Measurements from ENCODE around the gene CCDC124. TPM values are rescaled to one million over a fixed set of nuclear protein-coding genes. Genes with fewer than 3 reads are reported as not detected.

The CCDC124 gene
- total and polyA plus RNA-seq, 7 donors, result 52.8 to 126 (median 84.2) TPM

- Histone ChIP-seq H3K27ac (no peak overlapping the region), H3K9me3 (no peaks in the 10 kb centered on the region), H3K36me3 (no peaks in the 10 kb centered on the region), H3K4me3 (no peak overlapping the region), H3K27me3 (peaks cover 13 to 65% (median 36%) of the 10 kb centered on the region in 3 donors), H3K4me1 (peaks cover 0 to 7% (median 0%) of the 10 kb centered on the region in 4 donors)
- WGBS, 2 donors, result 65 to 66% methylated on average over 13 of the region's 13 CpGs
- TF ChIP-seq CTCF (IDR thresholded peaks at IDR 0.05), result no peak
- DNase-seq, result no peak
- intact Hi-C loops (cut with DNase I), result no loop called here
These were observed 31.3 kb downstream of the CCDC124 start for GRCh38 chr19:17963936-17964691.

GRCh38 chr19:17965370-17966128 is 32.7 kb downstream of the CCDC124 start:
- Histone ChIP-seq H3K27ac (no peak overlapping the region), H3K36me3 (no peaks in the 10 kb centered on the region), H3K27me3 (peaks cover 13 to 67% (median 36%) of the 10 kb centered on the region in 3 donors), H3K4me3 (no peak overlapping the region), H3K9me3 (no peaks in the 10 kb centered on the region), H3K4me1 (peaks cover 0 to 7% (median 0%) of the 10 kb centered on the region in 4 donors)
- TF ChIP-seq CTCF (IDR thresholded peaks at IDR 0.05), result no peak
- TF ChIP-seq POLR2A (IDR thresholded peaks at IDR 0.05), result no peak
- no peak for TF ChIP-seq POLR2AphosphoS5 (IDR thresholded peaks at IDR 0.05)
- TF ChIP-seq EP300 (IDR thresholded peaks at IDR 0.05), result no peak
- no peak for DNase-seq
- WGBS, 2 donors, result 41 to 67% methylated on average over 11 of the region's 11 CpGs
- intact Hi-C loops (cut with DNase I), result no loop called here

- no peaks in the 10 kb centered on the region for H3K36me3 ChIP-seq
- H3K27me3 ChIP-seq, result peaks cover 13 to 67% (median 36%) of the 10 kb centered on the region in 3 donors
- WGBS, 2 donors, result 57 to 63% methylated on average over 2 of the region's 2 CpGs
- no peak for DNase-seq
- no peak overlapping the region for H3K4me3 ChIP-seq
- intact Hi-C loops (cut with DNase I), result no loop called here
- TF ChIP-seq EP300 (IDR thresholded peaks at IDR 0.05), result no peak
- no peak for TF ChIP-seq POLR2A (IDR thresholded peaks at IDR 0.05)
- no peak for TF ChIP-seq CTCF (IDR thresholded peaks at IDR 0.05)
- TF ChIP-seq POLR2AphosphoS5 (IDR thresholded peaks at IDR 0.05), result no peak
- peaks cover 0 to 7% (median 0%) of the 10 kb centered on the region in 4 donors for H3K4me1 ChIP-seq
- no peaks in the 10 kb centered on the region for H3K9me3 ChIP-seq
- no peak overlapping the region for H3K27ac ChIP-seq
These were observed 33.3 kb downstream of the CCDC124 start for GRCh38 chr19:17966129-17966483.

GRCh38 chr19:17966550-17967256 is 33.9 kb downstream of the CCDC124 start, which contains the start of gene KCNN1:
Gene KCNN1 (plus strand): TSS chr19:17967107. CDS start chr19:17973889, 6,782 bp downstream.
- TF ChIP-seq POLR2AphosphoS5 (IDR thresholded peaks at IDR 0.05) (no peak), CTCF (IDR thresholded peaks at IDR 0.05) (no peak), POLR2A (IDR thresholded peaks at IDR 0.05) (no peak), EP300 (IDR thresholded peaks at IDR 0.05) (no peak)
- H3K27me3 ChIP-seq, result peaks cover 13 to 65% (median 36%) of the 10 kb centered on the region in 3 donors
- intact Hi-C loops (cut with DNase I), result no loop called here
- H3K9me3 ChIP-seq, result no peaks in the 10 kb centered on the region
- 7 to 8% methylated on average over 59 of the region's 59 CpGs for WGBS, 2 donors
- no peak for DNase-seq
- peak within 1 kb of the TSS in 2 of 4 donors; percentile 10 to 28 for H3K4me3 ChIP-seq
- no peak within 1 kb of the TSS for H3K27ac ChIP-seq
- H3K4me1 ChIP-seq, result peaks cover 0 to 7% (median 0%) of the 10 kb centered on the region in 4 donors
- H3K36me3 ChIP-seq, result no peaks in the 10 kb centered on the region
